GM20000 (cell line): Measurements from ENCODE around the gene C2CD2.
"Not testable (repeated sequence)": the region's sequence is repeated elsewhere in the genome, so short reads cannot be mapped to it uniquely, and the experiment has no call there.

Source experiments
- DNase-seq: peaks from one replicate; pipeline ENCODE4 v3.0.0; 2012; ENCODE audit warnings: low spot score
- CTCF ChIP-seq: IDR thresholded peaks from 2 replicates; pipeline ENCODE4 v1.5.1; 2012; ENCODE audit warnings: mild to moderate bottlenecking, control low read depth; ENCODE audit errors: extremely low read depth, missing control alignments

C2CD2 gene

GRCh38 chr21:41953831-41954653, at the start of gene C2CD2:
C2CD2 (minus strand) TSS chr21:41954018; CDS start chr21:41953648, 370 bp downstream.
- peak; percentile 98 for DNase-seq
- TF ChIP-seq CTCF = no peak

- TF ChIP-seq CTCF = no peak
- no peak for DNase-seq
These were observed 49.2 kb upstream of the C2CD2 start for GRCh38 chr21:42003051-42003461.

- peak; percentile 67 for DNase-seq
- TF ChIP-seq CTCF = no peak
These were observed 48.7 kb upstream of the C2CD2 start for GRCh38 chr21:42002421-42002958.

- no peak for DNase-seq
These were observed 48.0 kb upstream of the C2CD2 start for GRCh38 chr21:42001781-42002180.

GRCh38 chr21:42000908-42001307, 47.1 kb upstream of the C2CD2 start:
- no peak for DNase-seq
- TF ChIP-seq CTCF = no peak

More at GRCh38 chr21:42001781-42002180, 48.0 kb upstream of the C2CD2 start:
- no peak for TF ChIP-seq CTCF

GRCh38 chr21:41997657-41998056, 43.8 kb upstream of the C2CD2 start:
- no peak for DNase-seq
- no peak for TF ChIP-seq CTCF

- TF ChIP-seq CTCF = no peak
- no peak for DNase-seq
These were observed 41.8 kb upstream of the C2CD2 start for GRCh38 chr21:41995577-41995976.

- DNase-seq = not testable (repeated sequence)
These were observed 40.8 kb upstream of the C2CD2 start for GRCh38 chr21:41994613-41995012.
